IgD-negative memory B cell (primary cell): ENCODE data around the gene VPS33A. TPM values are rescaled to one million over a fixed set of nuclear protein-coding genes. Genes with fewer than 3 reads are reported as not detected.

Experiments used
- H3K27ac Mint-ChIP-seq, 3 donors: one replicate each; pipeline ENCODE4 v1.8.0; 2020 to 2022; ENCODE audit warnings: mild to moderate bottlenecking in 3 of 3, mixed read lengths in 3 of 3, moderate library complexity in 1 of 3
- H3K27me3 Mint-ChIP-seq: one replicate; pipeline ENCODE4 v1.8.0; 2021; ENCODE audit warnings: mixed read lengths
- H3K36me3 Mint-ChIP-seq: one replicate; pipeline ENCODE4 v1.8.0; 2020; ENCODE audit warnings: mild to moderate bottlenecking, mixed read lengths
- H3K4me1 Mint-ChIP-seq, 3 donors: one replicate each; pipeline ENCODE4 v1.8.0; 2020 to 2022; ENCODE audit warnings: mixed read lengths in 3 of 3, mild to moderate bottlenecking in 1 of 3
- H3K4me3 Mint-ChIP-seq, 4 donors: one replicate each; pipeline ENCODE4 v1.8.0; 2020 to 2022; ENCODE audit warnings: mild to moderate bottlenecking in 4 of 4, mixed read lengths in 4 of 4, moderate library complexity in 3 of 4
- H3K9me3 Mint-ChIP-seq, 3 donors: one replicate each; pipeline ENCODE4 v1.8.0; 2020 to 2021; ENCODE audit warnings: mixed read lengths in 3 of 3, mild to moderate bottlenecking in 1 of 3
- polyA plus RNA-seq: library from polyadenylated mRNA; unstranded; fragments of 300-500 nt; fragmentation: Illumina TruSeq; gene quantifications from one replicate; pipeline ENCODE4 v1.2.3, GENCODE V29; 2021

Gene VPS33A
- polyA plus RNA-seq, 1 donor from 2014 or later, result 27.6 TPM

GRCh38 chr12:122230798-122231197 is 35.5 kb downstream of the VPS33A start:
- Mint-ChIP-seq H3K36me3 (peaks cover 5% of the 10 kb centered on the region), H3K4me1 (peaks cover 3 to 7% (median 6%) of the 10 kb centered on the region in 3 donors), H3K4me3 (no peak overlapping the region), H3K9me3 (no peaks in the 10 kb centered on the region), H3K27ac (no peak overlapping the region), H3K27me3 (no peaks in the 10 kb centered on the region)

GRCh38 chr12:122228092-122228491 is 38.2 kb downstream of the VPS33A start:
- peak overlapping the region in 1 of 4 donors; percentile 60 for H3K4me3 Mint-ChIP-seq
- H3K36me3 Mint-ChIP-seq, result peaks cover 5% of the 10 kb centered on the region
- H3K9me3 Mint-ChIP-seq, result no peaks in the 10 kb centered on the region
- H3K27ac Mint-ChIP-seq, result peak overlapping the region in 1 of 3 donors; percentile 64
- H3K4me1 Mint-ChIP-seq, result peaks cover 9 to 22% (median 20%) of the 10 kb centered on the region in 3 donors
- H3K27me3 Mint-ChIP-seq, result no peaks in the 10 kb centered on the region

GRCh38 chr12:122227341-122227740 is 39.0 kb downstream of the VPS33A start:
- peaks cover 9 to 24% (median 20%) of the 10 kb centered on the region in 3 donors for H3K4me1 Mint-ChIP-seq
- no peaks in the 10 kb centered on the region for H3K9me3 Mint-ChIP-seq
- H3K36me3 Mint-ChIP-seq, result peaks cover 3% of the 10 kb centered on the region
- H3K27ac Mint-ChIP-seq, result no peak overlapping the region
- peak overlapping the region in 3 of 4 donors; percentile 52 to 60 (median 60) for H3K4me3 Mint-ChIP-seq
- H3K27me3 Mint-ChIP-seq, result no peaks in the 10 kb centered on the region

DNA sequence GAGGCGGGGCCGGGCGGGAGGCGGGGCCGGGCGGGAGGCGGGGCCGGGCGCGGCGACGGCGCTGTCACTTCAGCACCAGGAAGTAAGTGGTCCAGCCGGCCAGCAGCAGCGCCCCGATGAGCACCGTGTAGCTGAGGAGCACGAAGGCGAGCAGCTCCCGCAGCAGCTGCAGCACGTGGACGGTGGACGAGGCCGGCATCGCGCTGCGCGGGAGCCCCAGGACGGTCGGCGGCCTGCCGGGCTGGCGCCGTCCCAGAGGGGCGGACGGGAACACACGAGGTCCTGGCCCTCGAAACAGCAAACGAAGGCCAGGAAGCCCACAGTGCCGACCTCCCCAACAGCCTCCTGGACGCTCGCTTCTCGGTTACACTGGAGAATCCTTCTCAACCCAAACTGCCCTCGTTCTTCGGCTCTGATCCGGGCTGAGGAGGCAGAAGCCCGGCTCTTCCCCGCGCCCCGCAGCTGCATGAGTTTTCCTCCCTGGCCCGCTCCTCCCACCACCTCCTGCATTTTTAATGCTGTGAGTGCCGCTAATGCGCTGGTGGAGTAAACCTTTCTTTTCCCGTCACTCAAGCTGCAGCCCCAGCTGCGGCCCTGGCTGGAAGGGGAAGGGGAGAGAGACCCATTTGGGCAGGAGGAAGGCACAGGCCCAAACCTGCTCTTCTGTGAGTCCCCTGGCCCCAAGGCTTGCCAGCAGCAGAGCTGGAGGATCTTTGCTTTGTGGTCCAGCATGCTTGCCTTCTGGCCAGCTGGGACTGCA is 39.7 kb downstream of the VPS33A start:
- peak overlapping the region in 1 of 3 donors; percentile 18 for H3K27ac Mint-ChIP-seq
- no peaks in the 10 kb centered on the region for H3K36me3 Mint-ChIP-seq
- no peaks in the 10 kb centered on the region for H3K9me3 Mint-ChIP-seq
- H3K4me3 Mint-ChIP-seq, result peak overlapping the region; percentile 71 to 96 (median 85)
- H3K27me3 Mint-ChIP-seq, result no peaks in the 10 kb centered on the region
- peaks cover 9 to 24% (median 24%) of the 10 kb centered on the region in 3 donors for H3K4me1 Mint-ChIP-seq

DNA sequence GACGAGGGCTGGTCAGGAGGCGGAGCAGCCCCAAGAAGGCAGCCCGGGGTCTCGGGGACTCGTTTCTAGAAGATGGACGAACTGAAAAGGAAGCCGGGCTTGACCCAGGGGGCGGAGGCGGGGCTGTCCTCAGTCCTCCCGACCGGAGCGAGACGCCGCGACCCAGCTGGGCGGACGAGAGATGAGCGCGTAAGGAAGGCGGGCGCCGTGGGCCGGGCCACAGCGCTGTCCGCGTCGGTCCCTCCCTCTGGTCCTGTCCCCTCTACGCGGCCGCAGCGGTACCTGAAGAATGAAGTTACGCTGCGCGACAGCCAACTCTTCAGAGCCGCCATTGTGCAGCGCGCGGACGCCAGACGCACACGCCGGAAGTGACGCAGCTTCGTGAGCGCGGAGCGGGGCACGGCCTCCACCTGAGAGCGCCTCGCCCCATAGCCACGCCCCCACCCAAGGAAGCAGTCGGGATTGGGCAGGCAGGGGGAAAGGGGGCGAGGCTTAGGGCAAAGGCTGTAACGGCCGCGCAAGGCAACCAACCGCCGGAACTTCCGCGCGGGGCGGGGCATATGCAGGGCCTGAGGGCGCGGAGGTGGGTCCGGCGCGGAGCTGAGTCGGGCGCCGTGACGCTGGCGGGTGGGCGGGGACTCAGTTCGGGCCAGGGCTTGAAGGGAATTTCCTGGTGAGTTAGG is 40.5 kb downstream of the VPS33A start, which contains the start of gene DIABLO:
Gene DIABLO (minus strand): TSS at position 370 of the 683 bp plus-strand sequence. CDS start 38 bp downstream, at position 332.
- Mint-ChIP-seq H3K4me3 (peak within 1 kb of the TSS; percentile 80 to 96 (median 90)), H3K27me3 (no peaks in the 10 kb centered on the region), H3K9me3 (no peaks in the 10 kb centered on the region), H3K36me3 (no peaks in the 10 kb centered on the region), H3K27ac (peak within 1 kb of the TSS; percentile 87 to 96 (median 95)), H3K4me1 (peaks cover 9 to 26% (median 25%) of the 10 kb centered on the region in 3 donors)

GRCh38 chr12:122216445-122216844 is 49.8 kb downstream of the VPS33A start:
- Mint-ChIP-seq H3K4me3 (no peak overlapping the region), H3K4me1 (peaks cover 0 to 3% (median 0%) of the 10 kb centered on the region in 3 donors), H3K9me3 (no peaks in the 10 kb centered on the region), H3K27ac (no peak overlapping the region), H3K36me3 (no peaks in the 10 kb centered on the region), H3K27me3 (no peaks in the 10 kb centered on the region)

DNA sequence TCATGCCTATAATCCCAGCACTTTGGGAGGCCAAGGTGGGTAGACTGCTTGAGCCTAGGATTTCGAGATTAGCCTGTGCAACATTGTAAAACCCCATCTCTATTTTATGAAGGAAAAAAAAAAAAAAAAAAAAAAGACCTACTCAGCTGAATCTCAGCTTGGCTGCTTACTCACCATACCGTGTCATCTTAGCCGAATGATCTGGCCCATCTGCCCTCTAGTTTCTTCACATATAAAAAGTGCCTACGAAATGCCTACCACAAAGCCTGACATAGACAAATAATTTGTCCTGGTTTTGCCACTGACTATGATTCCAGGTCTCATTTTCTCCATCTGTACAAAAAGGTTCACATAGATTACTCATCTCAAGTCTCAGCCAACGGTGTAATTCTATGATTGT is 50.5 kb downstream of the VPS33A start:
- Mint-ChIP-seq H3K36me3 (no peaks in the 10 kb centered on the region), H3K4me1 (peaks cover 0 to 2% (median 0%) of the 10 kb centered on the region in 3 donors), H3K27me3 (no peaks in the 10 kb centered on the region), H3K9me3 (no peaks in the 10 kb centered on the region), H3K4me3 (no peak overlapping the region), H3K27ac (no peak overlapping the region)

GRCh38 chr12:122208073-122208820 is 58.0 kb downstream of the VPS33A start:
- Mint-ChIP-seq H3K36me3 (peaks cover 2% of the 10 kb centered on the region), H3K27ac (peak overlapping the region in 1 of 3 donors; percentile 45), H3K27me3 (peaks cover 10% of the 10 kb centered on the region), H3K4me3 (peak overlapping the region in 1 of 4 donors; percentile 28), H3K4me1 (peaks cover 4% of the 10 kb centered on the region in 3 donors), H3K9me3 (no peaks in the 10 kb centered on the region)

- peaks cover 16% of the 10 kb centered on the region for H3K27me3 Mint-ChIP-seq
- peaks cover 4 to 9% (median 4%) of the 10 kb centered on the region in 3 donors for H3K4me1 Mint-ChIP-seq
- H3K27ac Mint-ChIP-seq, result peak overlapping the region in 1 of 3 donors; percentile 4
- H3K36me3 Mint-ChIP-seq, result peaks cover 2% of the 10 kb centered on the region
- H3K9me3 Mint-ChIP-seq, result no peaks in the 10 kb centered on the region
- H3K4me3 Mint-ChIP-seq, result no peak overlapping the region
Measured at GRCh38 chr12:122207391-122207790, 58.9 kb downstream of the VPS33A start.

DNA sequence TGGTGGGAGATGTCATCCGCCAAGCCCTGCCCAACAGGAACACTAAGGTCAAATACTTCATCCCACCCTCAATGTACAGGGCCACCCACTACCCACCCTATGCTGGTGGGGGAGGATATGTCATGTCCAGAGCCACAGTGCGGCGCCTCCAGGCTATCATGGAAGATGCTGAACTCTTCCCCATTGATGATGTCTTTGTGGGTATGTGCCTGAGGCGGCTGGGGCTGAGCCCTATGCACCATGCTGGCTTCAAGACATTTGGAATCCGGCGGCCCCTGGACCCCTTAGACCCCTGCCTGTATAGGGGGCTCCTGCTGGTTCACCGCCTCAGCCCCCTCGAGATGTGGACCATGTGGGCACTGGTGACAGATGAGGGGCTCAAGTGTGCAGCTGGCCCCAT is 59.3 kb downstream of the VPS33A start:
- Mint-ChIP-seq H3K27me3 (peaks cover 16% of the 10 kb centered on the region), H3K36me3 (peaks cover 2% of the 10 kb centered on the region), H3K9me3 (no peaks in the 10 kb centered on the region), H3K4me3 (peak overlapping the region in 1 of 4 donors; percentile 54), H3K4me1 (peaks cover 4 to 9% (median 4%) of the 10 kb centered on the region in 3 donors), H3K27ac (peak overlapping the region in 2 of 3 donors; percentile 4 to 93)

DNA sequence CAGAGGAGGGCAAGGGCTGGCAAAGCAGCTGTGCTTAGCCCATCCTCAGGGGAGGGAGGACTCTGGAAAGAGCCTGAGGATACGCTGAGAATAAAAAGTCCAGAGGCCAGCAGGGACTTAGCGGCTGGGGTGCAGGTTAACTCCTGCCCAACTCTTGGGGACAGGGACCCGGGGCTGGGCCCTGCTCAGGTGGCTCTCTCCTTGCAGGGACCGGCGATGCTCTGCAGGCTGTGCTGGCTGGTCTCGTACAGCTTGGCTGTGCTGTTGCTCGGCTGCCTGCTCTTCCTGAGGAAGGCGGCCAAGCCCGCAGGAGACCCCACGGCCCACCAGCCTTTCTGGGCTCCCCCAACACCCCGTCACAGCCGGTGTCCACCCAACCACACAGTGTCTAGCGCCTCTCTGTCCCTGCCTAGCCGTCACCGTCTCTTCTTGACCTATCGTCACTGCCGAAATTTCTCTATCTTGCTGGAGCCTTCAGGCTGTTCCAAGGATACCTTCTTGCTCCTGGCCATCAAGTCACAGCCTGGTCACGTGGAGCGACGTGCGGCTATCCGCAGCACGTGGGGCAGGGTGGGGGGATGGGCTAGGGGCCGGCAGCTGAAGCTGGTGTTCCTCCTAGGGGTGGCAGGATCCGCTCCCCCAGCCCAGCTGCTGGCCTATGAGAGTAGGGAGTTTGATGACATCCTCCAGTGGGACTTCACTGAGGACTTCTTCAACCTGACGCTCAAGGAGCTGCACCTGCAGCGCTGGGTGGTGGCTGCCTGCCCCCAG is 60.0 kb downstream of the VPS33A start:
- H3K27me3 Mint-ChIP-seq, result peaks cover 20% of the 10 kb centered on the region
- H3K4me1 Mint-ChIP-seq, result peaks cover 4 to 9% (median 4%) of the 10 kb centered on the region in 3 donors
- peaks cover 2% of the 10 kb centered on the region for H3K36me3 Mint-ChIP-seq
- peak overlapping the region in 1 of 4 donors; percentile 54 for H3K4me3 Mint-ChIP-seq
- H3K9me3 Mint-ChIP-seq, result no peaks in the 10 kb centered on the region
- peak overlapping the region in 2 of 3 donors; percentile 4 to 93 for H3K27ac Mint-ChIP-seq

DNA sequence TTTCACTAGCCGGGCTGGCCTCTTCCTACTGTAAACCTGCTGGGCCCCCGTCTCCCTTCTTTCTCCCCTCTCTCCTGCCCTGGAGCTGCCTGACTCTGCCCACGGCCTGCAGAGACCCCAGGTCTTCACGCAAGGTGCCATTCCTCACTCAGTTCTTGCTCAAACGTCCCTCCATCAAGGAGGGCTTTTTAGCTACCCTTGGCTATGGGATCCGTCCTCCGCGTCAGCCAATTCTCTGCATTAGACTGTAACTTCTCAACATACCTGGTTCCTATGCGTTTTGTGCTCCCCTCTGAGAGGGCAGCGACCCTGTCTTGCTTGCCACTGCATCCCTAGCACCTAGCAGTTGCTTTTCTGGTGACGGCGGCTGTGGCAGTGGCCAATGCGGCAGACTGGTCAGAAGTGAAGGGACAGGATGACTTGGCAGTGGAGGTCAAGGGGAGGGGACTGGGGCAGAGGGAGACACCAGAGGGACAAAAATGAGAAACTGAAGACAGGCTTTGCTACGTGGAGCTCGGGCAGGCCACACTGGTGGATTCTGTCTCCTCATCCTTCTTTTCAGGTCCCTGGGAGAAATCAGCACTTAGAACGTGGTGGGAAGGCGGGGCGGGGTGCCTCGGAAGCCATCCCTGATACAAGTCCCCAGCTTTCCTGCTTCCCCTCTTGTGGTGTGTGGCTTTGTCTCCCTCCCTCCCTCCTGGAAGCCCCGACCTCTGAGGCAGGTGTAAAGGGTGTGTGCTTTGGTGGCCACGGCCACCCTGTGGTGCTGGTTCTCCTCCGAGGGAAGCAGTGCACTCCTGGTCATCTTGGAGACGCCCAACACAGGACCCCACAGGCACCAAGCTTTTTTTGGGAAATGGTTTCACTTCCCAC is 61.0 kb downstream of the VPS33A start:
- Mint-ChIP-seq H3K27ac (peak overlapping the region; percentile 9 to 77 (median 60)), H3K9me3 (no peaks in the 10 kb centered on the region), H3K36me3 (peaks cover 2% of the 10 kb centered on the region), H3K27me3 (peaks cover 22% of the 10 kb centered on the region), H3K4me1 (peaks cover 4 to 9% (median 4%) of the 10 kb centered on the region in 3 donors), H3K4me3 (peak overlapping the region; percentile 52 to 93 (median 78))
